HG02852 (cell line): Measurements from ENCODE around the gene OBP2B.
"Not testable (repeated sequence)": the region's sequence is repeated elsewhere in the genome, so short reads cannot be mapped to it uniquely, and the experiment has no call there.

Experiments
- ATAC-seq: cut with Tn5 transposase; IDR thresholded peaks from one replicate; pipeline ENCODE4 v1.9.1; 2021; ENCODE audit warnings: mild to moderate bottlenecking, moderate library complexity; ENCODE audit not compliant: unreplicated experiment

Gene OBP2B

GRCh38 chr9:133238851-133239532 is 29.9 kb upstream of the OBP2B start:
- no peak for ATAC-seq

- no peak for ATAC-seq
Observed at GRCh38 chr9:133238272-133238850, 29.3 kb upstream of the OBP2B start.

GRCh38 chr9:133237035-133237731 is 28.1 kb upstream of the OBP2B start:
- no peak for ATAC-seq

- not testable (repeated sequence) for ATAC-seq
Observed at GRCh38 chr9:133236291-133237034, 27.4 kb upstream of the OBP2B start.

- no peak for ATAC-seq
Observed at GRCh38 chr9:133235549-133236222, 26.6 kb upstream of the OBP2B start.

- ATAC-seq: no peak
Observed at GRCh38 chr9:133234577-133235322, 25.7 kb upstream of the OBP2B start.

GRCh38 chr9:133233681-133234432 is 24.8 kb upstream of the OBP2B start:
- ATAC-seq: no peak

- not testable (repeated sequence) for ATAC-seq
Observed at GRCh38 chr9:133231934-133232568, 23.0 kb upstream of the OBP2B start.

- not testable (repeated sequence) for ATAC-seq
Observed at GRCh38 chr9:133230514-133230913, 21.5 kb upstream of the OBP2B start.

- no peak for ATAC-seq
Observed at GRCh38 chr9:133230093-133230492, 21.0 kb upstream of the OBP2B start.

- not testable (repeated sequence) for ATAC-seq
Observed at GRCh38 chr9:133228474-133229193, 19.6 kb upstream of the OBP2B start.

- not testable (repeated sequence) for ATAC-seq
Observed at GRCh38 chr9:133227996-133228395, 18.9 kb upstream of the OBP2B start.

- no peak for ATAC-seq
Observed at GRCh38 chr9:133227242-133227860, 18.3 kb upstream of the OBP2B start.

GRCh38 chr9:133226219-133227171 is 17.4 kb upstream of the OBP2B start:
- no peak for ATAC-seq

- no peak for ATAC-seq
Observed at GRCh38 chr9:133225171-133226011, 16.3 kb upstream of the OBP2B start.

GRCh38 chr9:133224762-133225161 is 15.7 kb upstream of the OBP2B start:
- ATAC-seq: no peak
